ENCODE data around the gene SARS1.

Gene SARS1

GRCh38 chr1:109273570-109274288 is 60.0 kb downstream of the SARS1 start:
- DNase-seq (ENCODE audit: low spot score): no peak
- in situ Hi-C loops (cut with MboI; ENCODE audit: low pct_unique_long_range_greater_than_20kb, low sequenced_read_pairs, unreplicated experiment): no loop called here
- TF ChIP-seq, protein P1, sequence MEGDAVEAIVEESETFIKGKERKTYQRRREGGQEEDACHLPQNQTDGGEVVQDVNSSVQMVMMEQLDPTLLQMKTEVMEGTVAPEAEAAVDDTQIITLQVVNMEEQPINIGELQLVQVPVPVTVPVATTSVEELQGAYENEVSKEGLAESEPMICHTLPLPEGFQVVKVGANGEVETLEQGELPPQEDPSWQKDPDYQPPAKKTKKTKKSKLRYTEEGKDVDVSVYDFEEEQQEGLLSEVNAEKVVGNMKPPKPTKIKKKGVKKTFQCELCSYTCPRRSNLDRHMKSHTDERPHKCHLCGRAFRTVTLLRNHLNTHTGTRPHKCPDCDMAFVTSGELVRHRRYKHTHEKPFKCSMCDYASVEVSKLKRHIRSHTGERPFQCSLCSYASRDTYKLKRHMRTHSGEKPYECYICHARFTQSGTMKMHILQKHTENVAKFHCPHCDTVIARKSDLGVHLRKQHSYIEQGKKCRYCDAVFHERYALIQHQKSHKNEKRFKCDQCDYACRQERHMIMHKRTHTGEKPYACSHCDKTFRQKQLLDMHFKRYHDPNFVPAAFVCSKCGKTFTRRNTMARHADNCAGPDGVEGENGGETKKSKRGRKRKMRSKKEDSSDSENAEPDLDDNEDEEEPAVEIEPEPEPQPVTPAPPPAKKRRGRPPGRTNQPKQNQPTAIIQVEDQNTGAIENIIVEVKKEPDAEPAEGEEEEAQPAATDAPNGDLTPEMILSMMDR (IDR thresholded peaks at IDR 0.05; ENCODE audit: extremely low read depth, insufficient read depth, missing control alignments): no peak

DNA sequence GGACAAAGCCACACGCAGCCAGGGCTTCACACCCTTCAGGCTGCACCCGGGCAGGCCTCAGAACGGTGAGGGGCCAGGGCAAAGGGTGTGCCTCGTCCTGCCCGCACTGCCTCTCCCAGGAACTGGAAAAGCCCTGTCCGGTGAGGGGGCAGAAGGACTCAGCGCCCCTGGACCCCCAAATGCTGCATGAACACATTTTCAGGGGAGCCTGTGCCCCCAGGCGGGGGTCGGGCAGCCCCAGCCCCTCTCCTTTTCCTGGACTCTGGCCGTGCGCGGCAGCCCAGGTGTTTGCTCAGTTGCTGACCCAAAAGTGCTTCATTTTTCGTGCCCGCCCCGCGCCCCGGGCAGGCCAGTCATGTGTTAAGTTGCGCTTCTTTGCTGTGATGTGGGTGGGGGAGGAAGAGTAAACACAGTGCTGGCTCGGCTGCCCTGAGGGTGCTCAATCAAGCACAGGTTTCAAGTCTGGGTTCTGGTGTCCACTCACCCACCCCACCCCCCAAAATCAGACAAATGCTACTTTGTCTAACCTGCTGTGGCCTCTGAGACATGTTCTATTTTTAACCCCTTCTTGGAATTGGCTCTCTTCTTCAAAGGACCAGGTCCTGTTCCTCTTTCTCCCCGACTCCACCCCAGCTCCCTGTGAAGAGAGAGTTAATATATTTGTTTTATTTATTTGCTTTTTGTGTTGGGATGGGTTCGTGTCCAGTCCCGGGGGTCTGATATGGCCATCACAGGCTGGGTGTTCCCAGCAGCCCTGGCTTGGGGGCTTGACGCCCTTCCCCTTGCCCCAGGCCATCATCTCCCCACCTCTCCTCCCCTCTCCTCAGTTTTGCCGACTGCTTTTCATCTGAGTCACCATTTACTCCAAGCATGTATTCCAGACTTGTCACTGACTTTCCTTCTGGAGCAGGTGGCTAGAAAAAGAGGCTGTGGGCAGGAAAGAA is 61.1 kb downstream of the SARS1 start:
- DNase-seq (ENCODE audit: low spot score): no peak
- TF ChIP-seq, protein P1 (IDR thresholded peaks at IDR 0.05; ENCODE audit: extremely low read depth, insufficient read depth, missing control alignments): no peak
- in situ Hi-C loops (cut with MboI; ENCODE audit: low pct_unique_long_range_greater_than_20kb, low sequenced_read_pairs, unreplicated experiment): no loop called here

DNA sequence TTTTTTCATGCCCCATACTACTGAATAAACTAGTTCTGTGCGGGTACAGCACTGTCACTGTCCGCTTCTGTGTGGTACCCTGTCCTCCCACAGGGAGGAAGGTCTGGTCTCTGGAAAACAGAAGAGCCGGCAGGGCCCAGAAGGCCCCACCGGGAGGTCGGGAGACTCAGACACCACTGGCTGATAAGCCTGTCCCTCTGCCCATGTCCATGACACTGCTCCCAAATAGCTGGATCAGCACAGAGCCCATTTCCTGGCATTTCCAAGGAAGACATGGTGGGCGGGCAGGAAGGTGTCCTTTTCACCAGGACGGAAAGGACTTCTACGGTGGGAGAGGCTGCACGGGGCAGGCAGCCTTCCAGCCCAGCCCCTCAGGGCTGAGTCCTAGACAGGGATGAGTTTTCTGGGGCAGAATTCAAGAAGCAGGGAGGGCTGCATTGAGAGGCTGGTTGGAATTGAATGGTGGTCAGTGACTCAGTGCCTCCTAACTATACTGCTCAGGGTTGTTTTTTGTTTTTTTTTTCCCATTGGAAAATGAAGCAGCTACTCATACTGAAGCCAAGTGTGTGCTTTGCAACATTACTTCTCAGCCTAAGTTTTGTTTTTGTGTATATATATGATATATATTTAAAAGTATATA is 62.1 kb downstream of the SARS1 start:
- in situ Hi-C loops (cut with MboI; ENCODE audit: low pct_unique_long_range_greater_than_20kb, low sequenced_read_pairs, unreplicated experiment): no loop called here
- DNase-seq (ENCODE audit: low spot score): no peak
- TF ChIP-seq, protein P1 (IDR thresholded peaks at IDR 0.05; ENCODE audit: extremely low read depth, insufficient read depth, missing control alignments): no peak

- in situ Hi-C loops (cut with MboI; ENCODE audit: low pct_unique_long_range_greater_than_20kb, low sequenced_read_pairs, unreplicated experiment): no loop called here
Measured at GRCh38 chr1:109277434-109278204, 63.9 kb downstream of the SARS1 start.

GRCh38 chr1:109279615-109280278 is 66.0 kb downstream of the SARS1 start:
- in situ Hi-C loops (cut with MboI; ENCODE audit: low pct_unique_long_range_greater_than_20kb, low sequenced_read_pairs, unreplicated experiment): no loop called here
- no peak for DNase-seq (ENCODE audit: low spot score)
- TF ChIP-seq, protein P1 (IDR thresholded peaks at IDR 0.05; ENCODE audit: extremely low read depth, insufficient read depth, missing control alignments): no peak

More at GRCh38 chr1:109277434-109278204, 63.9 kb downstream of the SARS1 start:
- TF ChIP-seq, protein P1 (IDR thresholded peaks at IDR 0.05; ENCODE audit: extremely low read depth, insufficient read depth, missing control alignments): peak; percentile 92
- DNase-seq (ENCODE audit: low spot score): peak; percentile 93
